Liver (tissue), 3 donors: ENCODE measurements around the gene PPM1E.

Experiments
- CTCF ChIP-seq: fragments of 150-350 bp; IDR thresholded peaks from 2 replicates; pipeline ENCODE4 v1.5.1; 2017; ENCODE audit warnings: improper control_type of control experiment, low read depth, low read length; ENCODE audit not compliant: missing input control
- EGR1 ChIP-seq, 2 donors: IDR thresholded peaks; 2 replicates each; pipeline ENCODE4 v1.6.1; 2016 to 2018; ENCODE audit warnings: antibody characterized with exemption in 2 of 2, low read depth in 2 of 2
- SP1 ChIP-seq: IDR thresholded peaks from 2 replicates; pipeline ENCODE4 v1.6.1; 2018; ENCODE audit warnings: antibody characterized with exemption, mild to moderate bottlenecking
- donor health status: healthy.
- donor health status: healthy.

- TF ChIP-seq CTCF (no peak), EGR1 (IDR thresholded peaks at IDR 0.05; ENCODE audit: low read depth in 2 of 2) (no peak), SP1 (no peak)
Measured at GRCh38 chr17:58947411-58947810, 191.8 kb downstream of the PPM1E start.
